Stimulated activated naive CD4-positive, alpha-beta T cell (primary cell): ENCODE results near the gene SEMA3C.

Experiments used
- DNase-seq, 6 experiments: peaks; one replicate each; lab custom pipeline; 2025; lab: John Stamatoyannopoulos, UW

The SEMA3C gene

DNA sequence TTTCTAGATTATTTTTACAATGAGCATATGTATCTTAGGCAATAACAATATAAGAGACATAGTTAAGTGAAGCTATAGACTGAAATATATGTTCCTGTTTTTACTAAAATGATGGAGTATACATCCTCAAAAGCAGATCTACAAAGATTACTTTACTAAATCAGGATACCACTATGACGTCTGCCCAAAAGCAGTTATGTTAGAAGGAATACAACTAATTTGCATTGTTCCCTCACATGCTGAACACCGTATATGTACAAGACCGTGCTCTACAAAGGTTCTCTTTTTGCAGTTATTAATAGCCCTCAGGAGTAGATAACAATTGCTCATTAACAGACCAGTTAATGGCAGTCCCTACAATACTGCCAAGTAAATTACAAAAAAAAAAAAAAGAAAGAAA is 143.0 kb downstream of the SEMA3C start:
- DNase-seq: no peak

DNA sequence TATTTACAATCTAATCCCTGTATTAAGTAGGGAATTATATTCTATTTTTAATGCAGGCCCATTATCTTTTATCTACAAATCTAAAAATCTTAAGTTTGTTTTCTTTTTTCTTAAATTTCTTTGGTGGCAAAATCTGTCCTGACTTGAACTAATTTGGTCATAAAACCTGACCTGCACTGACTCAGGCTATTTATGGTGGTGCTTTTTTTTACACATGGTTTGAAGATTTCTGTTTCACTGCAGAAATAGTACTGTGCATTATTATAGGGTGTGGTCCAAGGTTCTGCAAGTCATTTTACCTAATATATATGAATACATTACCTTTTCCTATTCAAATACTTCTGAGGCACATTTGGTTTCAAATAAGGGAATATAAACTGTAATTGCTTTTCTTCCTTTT is 143.4 kb downstream of the SEMA3C start:
- DNase-seq: no peak

DNA sequence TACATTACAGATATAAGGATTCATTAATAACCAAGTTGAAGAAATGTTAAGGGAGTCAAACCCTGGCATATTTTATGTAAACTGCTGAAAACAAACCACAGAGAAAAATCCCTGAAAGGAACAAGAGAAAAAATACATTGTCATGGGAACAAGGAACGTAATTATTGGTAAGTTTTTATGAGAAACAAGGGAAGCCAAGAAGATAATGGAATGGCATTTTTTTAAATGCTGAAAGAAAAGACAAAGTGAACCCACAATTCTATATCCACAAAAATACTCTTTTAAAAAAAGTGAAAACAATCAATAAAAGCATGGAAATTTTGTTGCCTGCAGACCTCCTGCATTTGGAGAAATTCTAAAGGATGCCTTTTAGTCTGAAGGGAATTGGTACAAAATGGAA is 144.0 kb downstream of the SEMA3C start:
- no peak for DNase-seq

DNA sequence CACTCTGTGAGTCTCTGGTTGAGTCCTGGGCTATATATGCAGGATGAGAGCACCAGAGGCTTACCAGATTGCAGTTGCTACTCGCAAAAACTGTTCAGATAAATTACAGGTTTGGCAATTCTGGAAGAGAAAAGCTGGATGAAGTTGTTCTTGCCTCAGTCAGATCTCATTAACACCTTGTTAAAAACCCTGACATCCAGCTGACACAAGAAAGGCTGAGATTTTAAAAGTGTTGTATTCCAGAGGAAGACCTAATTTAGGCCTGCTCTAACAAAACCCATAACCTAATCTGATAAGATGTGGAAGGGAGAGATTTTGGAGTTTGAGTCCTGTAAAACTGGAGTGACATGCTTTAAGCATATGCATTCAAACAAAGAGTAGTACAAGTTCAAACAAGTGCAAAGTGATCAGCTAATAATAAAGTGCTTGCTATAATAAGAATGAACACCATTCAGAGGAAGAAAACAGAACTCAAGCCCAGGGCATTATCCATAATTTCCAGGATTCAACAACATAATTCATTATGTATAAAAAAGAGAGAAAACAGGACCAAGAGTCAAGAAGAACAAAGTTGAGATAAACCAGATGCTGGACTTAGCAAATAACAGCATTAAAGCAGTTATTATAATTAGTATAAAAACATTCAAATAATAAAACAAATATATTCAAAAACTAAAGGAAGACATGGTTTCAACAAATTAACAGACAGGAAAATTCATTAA is 144.9 kb downstream of the SEMA3C start:
- DNase-seq: no peak

DNA sequence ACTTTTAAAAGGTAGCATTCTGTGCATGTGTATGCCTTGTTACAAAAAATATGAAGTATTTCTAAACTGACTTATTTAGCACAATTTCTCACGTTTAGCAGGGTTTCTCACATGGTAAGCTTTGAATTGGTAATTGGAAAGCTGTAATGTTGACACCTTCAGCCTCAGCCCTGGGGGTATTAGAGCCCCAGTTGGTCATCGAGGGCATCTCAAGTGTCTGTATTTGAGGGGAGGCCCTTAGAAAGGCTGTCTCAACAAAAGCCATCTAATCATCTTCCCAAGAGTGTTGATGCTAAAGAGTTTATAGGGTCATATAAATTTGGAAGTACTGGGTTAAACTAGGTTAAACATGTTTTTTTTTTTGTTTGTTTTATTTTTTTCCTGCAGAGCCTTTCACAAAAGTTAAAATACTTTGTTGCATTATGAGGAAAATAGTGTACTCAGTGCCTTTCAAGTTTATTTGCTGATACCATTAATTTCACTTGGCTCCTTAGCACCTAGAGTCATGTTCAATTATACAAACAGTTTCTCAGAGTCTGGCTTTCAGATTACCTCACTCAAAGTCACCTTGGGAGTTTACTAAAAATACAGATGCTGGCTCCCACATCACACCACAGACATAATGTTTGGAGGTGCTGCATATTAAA is 146.4 kb downstream of the SEMA3C start:
- no peak for DNase-seq

DNA sequence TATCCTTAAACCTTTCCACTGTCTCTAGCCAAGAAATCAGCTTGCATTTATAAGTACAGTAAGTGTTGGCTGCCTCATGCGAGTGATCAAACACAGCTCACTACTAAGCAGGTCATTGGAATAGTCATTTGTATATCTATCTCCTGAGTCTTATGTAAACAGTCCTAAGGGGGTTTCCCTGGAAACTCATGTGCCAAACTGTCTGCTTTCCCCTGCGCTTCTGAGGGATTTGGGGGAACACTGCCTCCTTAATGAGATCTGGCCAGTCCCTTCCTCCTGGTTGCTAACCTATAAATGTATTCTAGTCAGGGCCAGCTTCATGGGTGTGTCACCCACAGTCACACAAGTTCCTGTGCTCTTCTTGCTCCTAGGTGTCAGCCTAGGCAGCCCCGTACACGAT is 147.3 kb downstream of the SEMA3C start:
- DNase-seq: no peak

DNA sequence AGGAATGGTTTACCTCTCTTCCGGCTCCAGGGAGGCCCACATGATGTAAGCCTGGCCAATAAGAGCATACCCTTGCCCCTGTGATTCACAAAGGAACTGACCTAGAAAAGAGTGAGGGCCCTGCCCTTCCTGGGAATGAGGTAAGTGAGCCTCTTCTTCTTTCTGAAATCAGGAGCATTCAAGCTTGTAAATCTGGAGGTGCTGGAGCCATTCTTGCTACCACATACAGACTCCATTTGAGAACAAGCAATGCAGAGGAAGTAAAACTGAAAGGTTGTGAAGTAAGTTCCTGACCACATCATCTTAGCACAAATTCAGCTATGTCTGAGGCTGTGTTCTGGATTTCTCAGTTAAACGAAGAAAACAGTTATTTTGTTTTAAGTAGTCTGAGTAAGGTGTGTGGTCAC is 148.2 kb downstream of the SEMA3C start:
- no peak for DNase-seq

DNA sequence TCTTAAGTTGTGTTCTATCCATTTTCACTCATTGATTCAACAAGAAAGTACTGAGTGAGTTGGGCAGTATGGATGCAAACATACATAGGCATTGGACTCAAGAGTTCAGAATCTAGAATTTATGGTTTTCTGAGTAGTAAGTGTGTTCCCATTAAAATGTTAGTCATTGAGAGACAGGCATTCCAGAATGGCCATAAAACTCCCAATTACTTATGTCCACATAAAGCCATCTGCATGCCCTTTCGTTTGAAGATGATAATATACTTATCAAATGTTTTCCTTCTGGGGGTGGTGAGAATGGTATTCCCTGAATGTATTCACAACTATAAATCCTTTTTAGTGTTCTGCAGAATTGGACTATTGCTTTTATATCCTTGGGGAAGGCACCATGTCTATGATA is 148.8 kb downstream of the SEMA3C start:
- no peak for DNase-seq

DNA sequence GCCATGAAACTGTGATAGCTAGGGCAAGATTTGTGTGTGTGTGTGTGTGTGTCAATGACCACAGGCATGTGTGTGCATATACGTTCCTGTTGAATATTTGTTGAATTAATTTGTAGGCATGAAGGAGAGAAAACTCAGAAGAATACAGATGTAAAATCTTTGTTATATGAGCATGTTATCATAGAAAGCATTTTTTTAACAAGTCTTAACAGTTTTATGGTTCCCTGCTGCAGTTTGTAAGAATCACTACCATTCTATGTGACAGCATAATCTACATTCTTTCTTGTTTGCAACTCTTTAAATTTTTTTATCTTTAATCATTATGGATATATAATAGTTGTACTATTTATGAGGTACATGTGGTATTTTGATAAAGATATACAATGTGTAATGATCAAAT is 150.1 kb downstream of the SEMA3C start:
- DNase-seq: no peak

DNA sequence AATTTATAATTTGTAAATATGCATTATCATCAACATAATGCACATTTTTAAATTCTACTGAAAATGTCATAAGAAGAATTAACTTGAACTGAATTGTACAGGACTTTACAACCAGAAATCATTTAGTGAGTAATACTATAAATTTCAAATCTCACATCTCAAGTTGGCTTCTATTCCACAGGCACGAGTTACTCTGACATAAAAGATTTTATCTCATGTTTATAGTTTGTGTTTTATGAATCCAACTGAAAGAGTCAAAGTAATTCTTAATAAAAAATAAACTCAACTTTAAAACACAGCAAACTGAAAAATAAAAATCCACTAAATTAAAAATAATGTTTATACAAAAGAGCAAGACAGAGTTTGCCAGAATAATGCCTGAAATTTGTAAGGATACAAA is 151.2 kb downstream of the SEMA3C start:
- no peak for DNase-seq

DNA sequence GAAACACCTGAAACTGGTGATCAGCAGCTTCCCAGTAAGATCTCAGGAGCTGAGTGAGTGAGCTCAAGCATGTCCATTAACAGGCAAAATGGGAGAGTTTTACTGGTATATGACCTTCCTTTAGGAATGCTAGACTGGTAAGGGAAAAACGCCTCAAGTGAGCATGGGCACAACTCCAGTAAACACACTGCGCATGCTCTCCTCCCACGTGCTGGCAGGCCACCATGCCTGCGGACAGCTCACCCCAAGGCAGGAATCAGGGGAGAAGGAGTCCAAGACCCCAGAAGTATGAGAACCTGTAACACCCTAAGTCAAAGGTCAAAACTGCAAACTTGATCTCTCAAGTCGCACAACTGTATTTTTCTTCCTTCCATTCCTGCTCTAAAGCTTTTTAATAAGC is 152.1 kb downstream of the SEMA3C start:
- no peak for DNase-seq

DNA sequence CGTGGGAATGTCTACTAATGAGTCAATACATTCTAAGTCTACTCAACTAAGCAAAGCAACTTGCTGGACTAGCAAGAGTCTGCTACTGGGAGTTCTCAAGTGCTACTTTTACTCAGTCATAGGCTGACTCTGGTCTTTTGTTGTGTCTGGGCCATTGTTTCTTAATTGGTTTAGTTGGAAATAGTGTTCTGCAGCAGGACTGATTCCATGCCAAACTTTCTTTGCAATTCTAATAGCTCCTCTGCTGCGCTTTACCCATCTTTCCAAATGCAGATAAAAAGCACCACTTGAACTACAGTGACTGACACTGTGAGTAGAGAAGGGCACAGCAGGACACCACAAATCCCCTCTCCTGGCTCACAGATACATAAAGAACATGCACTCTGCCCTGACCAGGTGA is 154.7 kb downstream of the SEMA3C start:
- DNase-seq: no peak

DNA sequence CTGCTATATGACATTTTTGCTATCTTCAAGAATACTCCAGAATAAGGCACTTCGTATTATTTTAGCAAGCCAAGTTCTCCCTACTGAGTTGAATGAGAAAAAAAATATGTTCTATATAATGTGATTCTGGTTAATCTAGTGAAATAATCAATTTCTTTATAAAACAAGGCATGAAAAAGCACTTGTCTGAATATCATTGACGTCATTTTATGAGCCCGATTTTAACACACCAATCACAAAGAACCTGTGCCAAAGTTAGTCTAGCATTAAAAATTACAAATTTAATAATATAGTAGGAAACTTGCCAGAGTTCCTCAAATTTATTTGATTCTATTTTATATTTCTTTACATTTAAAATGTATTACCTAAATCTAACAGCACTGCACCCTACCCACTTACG is 155.1 kb downstream of the SEMA3C start:
- no peak for DNase-seq

DNA sequence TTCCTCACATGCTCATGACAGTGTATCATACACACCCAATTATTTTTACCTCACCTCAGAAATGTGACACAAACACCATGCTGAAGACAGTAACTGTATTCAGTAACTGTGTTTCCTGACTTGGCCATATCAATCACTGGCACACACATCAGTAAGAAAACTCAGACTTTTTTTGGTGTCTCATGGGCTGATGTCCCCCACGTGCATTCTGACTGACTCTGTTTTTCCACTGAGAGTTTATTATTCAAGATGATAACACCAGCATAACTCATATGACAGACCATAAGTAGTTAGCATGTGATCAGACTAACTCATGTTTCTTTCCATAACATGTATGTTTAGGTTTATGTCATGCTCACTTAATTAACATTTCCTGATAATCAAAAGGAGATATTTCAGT is 155.6 kb downstream of the SEMA3C start:
- DNase-seq: no peak

DNA sequence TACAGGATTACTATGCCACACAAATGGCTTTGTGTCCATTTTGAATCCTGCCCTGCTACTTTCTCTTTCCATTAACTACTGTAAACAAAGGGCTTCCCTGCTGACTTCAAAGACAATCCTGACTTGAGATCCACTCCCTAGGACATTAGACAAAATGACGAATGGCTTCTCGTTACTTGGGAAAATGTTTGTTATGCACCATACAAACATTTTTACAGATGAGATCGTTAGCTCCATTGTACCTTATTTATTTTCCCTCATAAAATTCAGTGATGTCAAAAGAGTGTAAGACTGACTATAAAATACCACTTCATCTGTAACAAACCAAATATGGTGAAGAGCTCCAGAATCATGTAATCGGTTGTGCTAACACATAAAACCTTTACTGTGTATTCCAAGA is 158.6 kb downstream of the SEMA3C start:
- no peak for DNase-seq

DNA sequence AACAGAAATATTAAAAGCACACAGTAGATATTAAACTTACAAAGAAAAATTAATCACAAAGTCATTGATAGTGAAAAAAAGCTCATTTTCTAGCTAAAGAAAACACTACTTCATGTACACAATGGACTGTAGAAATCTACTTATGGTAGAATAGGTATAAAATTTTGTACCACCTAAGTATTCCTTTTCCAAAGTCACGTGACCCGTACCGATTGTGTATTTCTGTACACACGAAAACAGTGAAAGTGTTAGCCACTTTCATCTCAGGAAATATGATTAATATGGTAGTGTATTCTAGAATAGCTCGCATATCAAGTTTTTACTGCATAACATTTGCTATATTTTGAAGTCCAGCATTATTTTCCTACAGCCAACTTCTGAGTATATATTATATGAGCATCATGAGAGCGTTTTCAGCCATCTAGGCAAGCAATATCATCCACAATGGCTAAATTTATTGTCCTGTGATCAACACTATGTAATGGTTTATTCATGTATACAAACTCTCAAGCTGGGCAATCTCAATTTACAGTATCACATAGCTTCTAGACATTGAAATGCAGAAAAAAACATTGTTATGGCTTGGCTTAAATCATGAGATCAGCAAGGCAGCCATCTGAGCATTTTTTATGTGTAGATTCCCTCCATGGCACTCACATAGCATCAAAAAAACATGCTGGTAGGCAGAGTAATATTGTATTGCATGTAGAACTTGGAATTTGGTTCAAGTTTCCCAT is 165.7 kb downstream of the SEMA3C start:
- DNase-seq: no peak

DNA sequence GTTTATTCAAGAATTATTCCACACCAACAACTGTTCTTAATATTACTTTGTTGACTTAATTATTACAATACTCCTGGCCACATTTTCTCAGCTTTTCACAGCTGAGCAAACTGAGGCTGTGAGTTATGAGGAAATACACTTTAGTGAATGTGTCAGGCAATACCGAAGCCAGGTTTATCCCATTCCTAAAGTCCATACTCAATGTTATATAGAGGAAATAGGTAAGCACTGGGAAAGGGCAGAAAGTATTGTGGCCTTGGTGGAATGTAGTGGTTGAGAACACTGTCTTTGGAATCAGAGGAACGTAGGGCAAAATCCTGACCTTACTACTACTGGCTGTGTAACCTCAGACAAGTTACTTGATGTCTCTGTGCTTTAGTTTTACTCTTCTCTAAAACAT is 169.6 kb downstream of the SEMA3C start:
- no peak for DNase-seq

DNA sequence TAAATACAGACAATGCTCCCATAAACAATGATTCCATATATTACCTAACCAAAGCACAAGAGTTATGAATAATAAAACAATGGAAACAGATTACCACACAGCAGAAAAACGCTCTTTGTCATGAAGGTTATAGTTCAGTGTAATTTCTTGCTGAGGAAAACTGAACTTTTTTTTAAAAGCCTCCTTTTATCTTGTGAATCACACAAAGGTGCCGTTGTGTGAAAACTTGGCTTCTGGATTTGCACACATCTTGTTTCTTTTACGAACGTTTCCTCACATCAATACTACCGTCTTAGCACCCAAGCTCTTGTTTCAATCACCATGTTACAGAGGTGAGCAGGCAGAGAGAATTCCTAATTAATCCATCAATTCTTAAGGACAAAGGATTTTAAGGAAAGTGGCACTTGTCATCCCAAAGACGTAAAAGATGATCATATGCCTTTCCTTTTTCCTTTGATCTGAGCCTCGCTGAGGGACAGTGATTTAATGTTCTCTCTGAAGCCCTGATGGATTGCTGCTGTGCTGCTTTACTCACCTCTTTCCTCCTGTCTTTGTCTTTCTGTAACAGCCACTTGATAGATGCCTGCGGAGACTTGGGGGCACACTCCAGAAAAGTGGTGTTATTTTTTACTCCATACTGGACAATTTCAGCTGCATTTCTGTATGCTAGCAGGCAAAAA is 170.3 kb downstream of the SEMA3C start:
- no peak for DNase-seq

DNA sequence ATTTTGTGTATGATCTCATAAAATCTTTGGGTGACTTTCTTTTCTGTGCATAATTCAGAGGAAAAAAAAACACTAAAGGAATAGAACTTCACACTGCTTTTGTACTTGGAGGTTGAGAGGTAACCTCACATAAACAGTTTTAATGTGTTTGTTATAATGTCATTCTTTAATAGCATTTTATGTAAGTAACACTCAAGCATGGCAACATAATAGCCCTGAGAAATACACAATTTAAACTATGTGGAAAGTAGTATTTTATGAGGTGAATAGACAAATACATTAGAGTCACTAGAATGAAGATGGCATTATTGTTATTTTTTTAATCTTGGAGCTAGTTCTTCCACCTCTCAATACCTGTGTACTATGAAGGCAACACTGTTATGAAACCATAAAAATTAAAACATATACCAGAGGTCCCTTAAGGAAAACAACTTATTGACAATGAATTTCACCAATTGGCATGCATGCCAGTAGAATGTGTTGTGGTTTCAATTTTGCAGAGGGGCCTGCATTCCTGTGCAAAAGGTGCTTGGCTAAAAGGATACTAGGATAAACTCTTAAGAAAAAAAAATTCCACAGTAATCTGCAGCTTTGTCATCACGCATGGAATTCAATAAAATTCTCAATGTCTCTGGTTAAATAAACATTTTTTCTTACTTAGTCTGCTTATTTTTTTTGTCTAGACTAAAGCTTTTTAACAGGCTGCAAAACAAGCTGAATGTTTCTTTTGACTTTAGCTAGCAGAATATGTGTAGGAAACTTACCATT is 177.9 kb downstream of the SEMA3C start:
- no peak for DNase-seq

DNA sequence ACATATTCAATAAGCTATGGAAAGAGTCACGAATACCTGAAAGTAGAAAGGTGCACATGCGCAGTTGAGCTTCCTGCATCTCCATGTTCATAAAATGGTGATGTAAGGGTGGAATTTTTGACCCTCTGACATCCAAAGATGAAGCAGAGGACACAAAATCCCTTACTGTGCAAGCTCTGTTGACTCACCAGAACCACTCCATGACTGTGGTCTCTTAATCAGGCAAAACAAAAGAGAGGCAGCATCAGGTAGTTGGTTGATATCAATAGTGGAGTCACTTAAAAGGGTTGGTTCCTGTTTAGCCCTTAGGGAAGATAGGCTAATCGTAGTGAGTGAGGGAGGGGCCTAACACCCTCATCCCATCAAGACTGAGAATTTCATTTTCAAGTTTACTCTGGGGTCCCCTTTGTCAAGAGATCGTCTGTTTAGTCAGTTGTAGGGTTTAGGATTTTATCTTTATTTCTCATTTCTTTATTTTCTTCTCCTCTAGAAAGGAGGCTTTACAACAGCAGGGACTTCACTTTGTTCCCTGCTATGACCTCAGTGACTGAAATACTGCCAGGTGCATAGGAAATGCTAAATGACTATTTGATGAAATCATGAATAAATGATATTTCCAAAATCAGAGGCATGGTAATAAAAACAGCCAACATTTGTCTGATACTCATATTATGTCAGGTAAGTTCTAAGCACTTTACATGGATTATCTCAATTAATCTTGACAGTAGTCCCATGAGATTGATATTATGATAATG is 182.3 kb downstream of the SEMA3C start:
- DNase-seq: no peak

DNA sequence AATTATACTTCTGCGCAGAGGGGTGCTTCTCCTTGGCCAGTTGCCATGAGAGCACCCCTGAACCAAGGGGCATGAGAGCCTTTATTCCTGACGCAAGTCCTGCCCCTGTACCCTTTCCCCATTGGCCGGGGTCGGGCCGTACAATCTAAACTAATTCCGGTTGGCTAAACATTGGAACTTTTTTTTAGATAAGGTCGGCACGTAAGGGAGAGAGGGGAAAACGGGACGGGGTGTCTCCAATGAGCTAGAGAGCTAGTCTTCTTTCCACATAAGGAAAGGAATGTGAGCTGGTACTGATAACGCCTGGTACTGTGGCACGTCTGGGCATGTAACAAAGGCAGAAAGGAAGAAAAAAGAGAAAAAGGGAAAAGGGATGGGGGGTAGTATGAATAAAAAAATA is 183.5 kb downstream of the SEMA3C start:
- no peak for DNase-seq
